Measurements from ENCODE around the gene SLC44A1. TPM values are rescaled to one million over a fixed set of nuclear protein-coding genes. Genes with fewer than 3 reads are reported as not detected.

SLC44A1 gene
- polyA plus RNA-seq, 3 donors, result 45.3 to 51.0 (median 46.1) TPM

GRCh38 chr9:105331755-105332154, 87.3 kb downstream of the SLC44A1 start:
- no peak for DNase-seq

DNA sequence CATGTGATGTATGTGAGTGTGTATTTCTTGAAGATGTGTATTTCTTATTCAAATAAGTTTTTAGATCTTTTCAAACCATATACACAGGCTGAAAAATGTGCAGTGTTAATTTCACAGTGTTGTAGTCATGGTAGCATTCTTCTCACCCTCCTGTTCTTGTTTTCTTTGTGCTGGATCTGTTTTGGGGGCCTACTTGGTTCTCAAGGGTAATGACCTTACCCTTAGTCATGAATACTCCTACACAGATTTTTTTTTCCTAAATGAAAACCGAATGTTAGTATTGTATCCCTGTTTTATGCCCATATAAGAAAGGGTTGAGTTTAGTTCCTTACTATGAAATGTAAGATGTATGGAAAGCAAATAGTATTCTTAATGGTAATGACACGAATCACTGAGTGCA, 88.0 kb downstream of the SLC44A1 start:
- DNase-seq, result no peak

GRCh38 chr9:105333076-105333475, 88.6 kb downstream of the SLC44A1 start:
- DNase-seq, result no peak

- no peak for DNase-seq
Observed at GRCh38 chr9:105333811-105334210, 89.4 kb downstream of the SLC44A1 start.

- no peak for DNase-seq
Observed at GRCh38 chr9:105338308-105338707, 93.9 kb downstream of the SLC44A1 start.

DNA sequence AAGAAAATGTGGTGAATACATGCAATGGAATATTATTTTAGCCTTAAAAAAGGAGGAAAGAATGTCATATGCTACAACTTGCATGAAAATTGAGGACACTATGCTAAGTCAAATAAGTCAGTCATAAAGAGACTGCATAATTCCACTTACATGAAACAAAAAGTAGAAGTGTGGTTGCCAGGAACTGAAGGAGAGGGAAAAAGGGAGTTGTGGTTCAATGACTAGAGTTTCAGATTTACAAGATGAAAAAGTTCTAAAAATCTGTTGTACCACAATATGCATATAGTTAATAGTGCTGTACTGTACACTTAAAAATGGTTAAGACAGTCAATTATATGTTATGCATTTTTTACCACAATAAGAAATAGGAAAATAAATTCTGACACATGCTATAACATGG, 95.4 kb downstream of the SLC44A1 start:
- no peak for DNase-seq

DNA sequence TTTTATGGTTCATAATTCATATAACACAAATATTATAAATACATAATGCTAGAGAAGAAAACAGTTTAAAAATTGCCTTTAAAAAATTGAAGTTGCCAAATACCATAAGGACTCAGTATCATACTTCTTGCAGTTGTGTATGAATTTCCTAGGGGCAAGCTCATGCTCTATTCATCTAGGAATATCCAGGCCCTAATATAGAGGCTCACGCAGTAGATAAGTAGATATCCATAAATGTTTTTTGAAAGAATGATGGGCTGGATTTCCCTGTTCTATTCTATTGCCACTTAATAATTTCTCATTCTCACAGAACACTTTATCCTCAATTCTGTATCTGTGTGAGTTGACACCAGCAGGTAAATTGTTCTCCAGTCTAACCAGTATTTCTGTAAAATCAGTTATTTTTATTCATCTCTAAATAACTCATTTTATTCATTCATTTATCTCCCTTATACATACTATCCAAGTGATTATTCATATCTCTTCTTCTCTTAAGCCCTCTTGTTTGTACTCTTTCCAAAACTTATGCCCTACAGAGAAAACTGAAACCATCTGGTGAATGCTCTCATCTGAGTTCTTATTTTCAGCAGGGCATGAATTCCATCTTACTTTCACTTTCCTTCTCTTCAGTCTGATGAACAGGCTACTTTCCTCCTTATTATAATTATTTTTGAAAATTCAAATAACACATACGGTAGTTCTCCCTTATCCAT, 97.1 kb downstream of the SLC44A1 start:
- DNase-seq, result no peak

DNA sequence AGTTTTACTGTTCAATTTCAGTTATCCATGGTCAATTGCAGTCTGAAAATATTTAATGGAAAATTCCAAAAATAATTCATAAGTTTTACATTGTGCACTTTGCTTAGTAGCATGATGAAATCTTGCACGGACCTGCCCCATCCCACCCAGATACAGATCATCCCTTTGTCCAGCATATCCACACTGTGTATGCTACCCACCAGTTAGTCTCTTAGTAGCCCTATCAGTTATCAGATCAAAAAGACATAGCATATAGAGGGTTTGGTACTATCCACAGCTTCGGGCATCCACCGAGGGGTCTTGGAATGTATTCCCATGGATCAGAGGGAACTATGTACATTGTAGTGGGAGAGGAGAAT, 97.7 kb downstream of the SLC44A1 start:
- no peak for DNase-seq

GRCh38 chr9:105344283-105344682, 99.8 kb downstream of the SLC44A1 start:
- DNase-seq, result no peak

DNA sequence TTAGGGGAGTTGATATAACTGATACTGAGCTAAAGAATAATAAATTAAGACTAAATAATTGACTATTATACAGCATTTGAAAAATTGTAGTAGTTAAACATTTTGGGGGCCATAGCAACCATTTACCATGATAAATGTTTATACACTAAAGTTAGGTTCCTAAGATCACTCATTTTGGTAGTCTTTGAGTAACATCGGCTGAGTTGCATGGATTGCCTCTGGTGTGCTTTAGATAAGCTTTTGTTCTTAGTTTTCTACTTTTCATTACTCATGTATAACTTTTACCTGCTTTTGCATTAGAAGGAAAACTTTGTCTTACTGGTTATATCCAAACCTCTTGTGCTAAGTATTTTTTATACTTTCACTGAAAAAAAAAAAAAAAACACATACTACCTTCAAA, 101.2 kb downstream of the SLC44A1 start:
- DNase-seq, result no peak

GRCh38 chr9:105346273-105346672, 101.8 kb downstream of the SLC44A1 start:
- DNase-seq, result no peak

- no peak for DNase-seq
Observed at GRCh38 chr9:105354448-105354847, 110.0 kb downstream of the SLC44A1 start.

- DNase-seq, result no peak
Observed at GRCh38 chr9:105355781-105356180, 111.3 kb downstream of the SLC44A1 start.

GRCh38 chr9:105357937-105358336, 113.5 kb downstream of the SLC44A1 start:
- DNase-seq, result no peak

DNA sequence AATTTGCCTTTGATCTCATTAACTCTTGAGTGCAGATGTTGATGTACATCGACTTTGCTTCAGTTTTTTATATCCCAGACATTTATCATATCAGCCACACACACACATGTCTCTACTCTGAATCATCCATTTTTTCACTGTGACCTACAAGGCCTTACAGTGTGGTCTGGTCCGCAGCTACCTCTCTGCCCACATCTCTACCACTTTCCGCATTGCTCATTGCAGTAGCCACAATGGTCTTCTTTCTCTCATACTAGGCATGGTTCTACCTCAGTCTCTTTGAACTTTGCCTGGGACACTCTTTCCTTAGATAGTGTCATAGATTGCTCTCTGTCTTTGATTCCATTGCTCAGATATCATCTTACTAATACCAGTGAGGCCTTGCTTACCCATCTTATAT, 115.4 kb downstream of the SLC44A1 start:
- no peak for DNase-seq

DNA sequence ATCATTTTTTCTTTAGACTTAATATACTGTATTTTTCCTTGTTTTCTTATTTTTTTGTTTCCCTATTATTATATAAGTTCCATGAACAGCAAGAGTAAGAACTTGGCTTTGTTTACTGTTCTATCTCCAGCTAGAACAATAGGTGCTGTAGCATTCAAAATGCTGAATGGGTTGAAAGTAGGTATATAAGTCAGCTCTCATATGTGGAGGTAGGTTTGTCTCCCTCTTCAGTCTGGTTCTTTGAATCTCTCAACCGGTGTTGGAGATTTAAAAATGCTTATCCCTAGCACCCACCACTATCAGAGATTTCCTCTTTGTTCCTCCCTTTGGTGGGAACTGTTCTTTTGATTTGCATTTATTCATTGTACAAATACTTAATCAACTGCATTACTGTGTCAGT, 115.9 kb downstream of the SLC44A1 start:
- no peak for DNase-seq

DNA sequence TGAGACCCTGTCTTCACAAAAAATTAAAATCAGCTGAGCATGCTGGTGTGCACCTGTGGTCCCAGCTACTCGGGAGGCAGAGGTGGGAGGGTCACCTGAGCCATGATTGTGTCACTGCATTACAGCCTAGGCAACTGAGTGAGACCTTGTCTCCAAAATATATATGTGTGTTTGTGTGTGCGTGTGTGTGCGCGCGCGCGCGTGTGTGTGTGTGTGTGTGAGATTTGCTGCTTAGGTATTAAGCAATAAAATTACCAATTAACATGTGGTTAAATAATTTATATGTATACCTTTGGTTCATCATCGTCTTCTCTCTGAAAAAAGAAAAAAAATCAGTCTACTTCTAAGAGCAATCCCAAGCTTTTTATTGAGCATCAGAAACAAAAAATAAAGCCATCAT, 117.4 kb downstream of the SLC44A1 start:
- no peak for DNase-seq

- no peak for DNase-seq
Observed at GRCh38 chr9:105362470-105362869, 118.0 kb downstream of the SLC44A1 start.

DNA sequence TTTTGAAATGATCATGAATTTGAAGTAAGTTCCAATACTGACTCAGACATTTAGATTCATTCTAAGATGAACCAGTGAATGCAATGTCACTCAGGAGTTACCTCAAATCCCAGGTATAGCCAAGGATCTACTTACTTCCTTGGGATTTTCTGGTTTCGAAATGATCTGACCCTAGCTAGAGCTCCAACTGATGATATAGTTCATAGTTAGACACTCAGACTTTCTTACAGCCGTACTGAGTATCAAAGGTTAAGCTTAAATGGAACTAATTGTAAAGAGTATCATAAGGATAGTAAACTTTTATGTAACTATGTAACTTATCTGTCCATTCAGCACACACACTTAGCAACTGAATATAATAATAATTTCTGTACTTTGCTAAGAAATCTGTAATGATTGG, 119.4 kb downstream of the SLC44A1 start:
- DNase-seq, result no peak

DNA sequence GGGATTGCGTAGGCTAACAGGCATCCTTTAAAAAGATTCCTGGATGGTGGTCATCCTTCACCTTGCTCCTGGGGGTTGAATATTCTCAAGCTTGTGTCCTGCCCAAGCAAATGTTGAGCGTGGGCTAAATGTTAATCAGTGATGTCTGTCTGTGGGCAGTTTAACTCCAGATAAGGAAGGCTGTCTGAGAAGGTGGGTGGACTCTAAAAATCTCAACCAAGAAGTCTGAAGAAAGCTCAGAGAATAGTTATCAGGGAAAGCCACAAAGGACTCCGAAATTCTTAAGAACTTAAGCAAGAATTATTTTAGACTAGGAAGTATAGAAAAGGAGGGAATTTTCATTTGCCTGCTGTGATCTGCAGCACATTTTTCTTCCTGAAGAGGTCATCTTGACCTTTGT, 125.5 kb downstream of the SLC44A1 start:
- no peak for DNase-seq

DNA sequence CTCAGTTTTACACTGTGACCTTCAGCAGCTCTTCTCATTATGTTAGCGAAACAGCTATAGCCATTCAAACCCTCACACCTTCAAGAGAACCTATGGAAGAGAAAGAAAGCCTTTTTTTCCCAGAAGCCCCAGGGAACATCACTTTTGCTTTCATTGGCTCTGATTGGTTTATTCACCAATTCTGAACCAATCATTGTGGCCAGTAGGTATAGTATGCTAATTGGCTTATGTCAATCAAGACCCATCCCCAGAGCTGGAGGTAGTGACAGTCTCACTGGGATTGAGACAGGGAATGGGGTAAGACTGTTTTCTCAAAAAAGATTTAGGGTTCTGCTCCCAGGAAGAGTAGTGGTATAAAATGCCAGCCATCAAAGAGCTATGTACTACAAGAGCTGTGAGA, 129.3 kb downstream of the SLC44A1 start:
- DNase-seq, result no peak

DNA sequence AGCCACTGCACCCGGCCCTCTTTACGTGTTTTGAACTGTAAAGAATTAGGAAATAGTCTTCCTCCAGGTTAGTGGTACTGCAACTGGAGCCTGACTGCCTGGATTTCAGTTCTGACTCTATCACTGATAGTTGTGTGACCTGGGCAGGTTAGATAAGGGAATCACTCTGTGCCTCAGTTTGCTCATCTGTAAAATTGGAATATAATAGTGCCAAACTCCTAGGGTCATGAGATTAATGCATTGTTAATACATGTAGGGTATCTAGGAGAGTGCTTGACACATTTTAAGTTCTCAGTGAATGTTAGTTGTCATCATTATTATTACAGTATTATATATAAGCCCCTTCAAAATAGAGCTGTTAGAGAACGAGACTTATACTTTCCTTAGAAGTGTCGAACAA, 130.9 kb downstream of the SLC44A1 start:
- DNase-seq, result no peak

- no peak for DNase-seq
Observed at GRCh38 chr9:105376893-105377292, 132.4 kb downstream of the SLC44A1 start.

GRCh38 chr9:105385381-105385985, 141.0 kb downstream of the SLC44A1 start:
- no peak for DNase-seq

All from renal pelvis (tissue), 4 donors.